ENCODE data around the gene PBX4.

DNA sequence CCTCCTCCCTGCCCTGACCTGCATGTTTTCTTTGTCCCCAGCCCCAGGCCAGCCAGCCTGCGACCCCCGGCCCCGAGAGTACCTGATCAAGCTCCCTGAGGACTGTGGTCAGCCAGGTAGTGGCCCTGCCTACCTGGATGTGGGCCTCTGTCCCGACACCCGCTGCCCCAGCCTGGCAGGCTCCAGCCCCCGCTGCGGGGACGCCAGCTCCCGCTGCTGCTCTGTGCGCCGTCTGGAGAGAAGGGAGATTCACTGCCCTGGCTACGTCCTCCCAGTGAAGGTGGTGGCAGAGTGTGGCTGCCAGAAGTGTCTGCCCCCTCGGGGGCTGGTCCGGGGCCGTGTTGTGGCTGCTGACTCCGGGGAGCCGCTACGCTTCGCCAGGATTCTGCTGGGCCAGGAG, 74.8 kb downstream of the PBX4 start:
- TF ChIP-seq TAF1 (IDR thresholded peaks at IDR 0.05; ENCODE audit: borderline replicate concordance, low read depth, low read length) (no peak), POLR2AphosphoS5 (IDR thresholded peaks at IDR 0.05; ENCODE audit: low read depth, low read length) (no peak), POLR2A (IDR thresholded peaks at IDR 0.05; ENCODE audit: low read depth, low read length) (no peak)
